Adrenal gland (tissue), 12 donors: ENCODE results near the gene BOK. TPM values are rescaled to one million over a fixed set of nuclear protein-coding genes. Genes with fewer than 3 reads are reported as not detected.
A peak's percentile ranks its signal among the peaks of the same experiment; 100 is the strongest.
"Not testable (repeated sequence)": the region's sequence is repeated elsewhere in the genome, so short reads cannot be mapped to it uniquely, and the experiment has no call there.

ENCODE experiments used
- DNase-seq, 7 donors: peaks; one replicate each; pipeline ENCODE4 v3.0.0-alpha.2; 2019 to 2020
- H3K27ac ChIP-seq, 5 donors: fragments of 200-600 bp; sonication (generic) in 4 of 5; 1 replicate in 3 of 5; 2 replicates in 2 of 5; pipeline versions ENCODE4 v1.5.1 to v1.8.0; 2016 to 2020; ENCODE audit warnings: mild to moderate bottlenecking in 1 of 5
- H3K27me3 ChIP-seq: fragments of 200-600 bp; 2 replicates; pipeline ENCODE4 v1.8.0; 2021
- H3K36me3 ChIP-seq, 2 donors: fragments of 200-600 bp; replicated peaks in 1 of 2; 1 replicate in 1 of 2; 2 replicates in 1 of 2; pipeline versions ENCODE4 v1.5.1 to v1.8.0; 2018 to 2022
- H3K4me1 ChIP-seq, 2 donors: fragments of 200-600 bp; replicated peaks in 1 of 2; 1 replicate in 1 of 2; 2 replicates in 1 of 2; pipeline versions ENCODE4 v1.5.1 to v1.8.0; 2018 to 2021
- H3K4me3 ChIP-seq, 4 donors: fragments of 200-600 bp; sonication (generic) in 3 of 4; one replicate each; pipeline ENCODE4 v1.5.1; 2016 to 2018
- H3K9me3 ChIP-seq, 3 donors: fragments of 200-600 bp; sonication (generic) in 1 of 3; replicated peaks in 1 of 3; 1 replicate in 2 of 3; 2 replicates in 1 of 3; pipeline versions ENCODE4 v1.5.1 to v1.8.0; 2016 to 2021
- POLR2A ChIP-seq, 2 donors: fragments of 450-650 bp; IDR thresholded peaks; one replicate each; pipeline ENCODE4 v1.6.1; 2017; ENCODE audit warnings: antibody characterized with exemption in 2 of 2, mild to moderate bottlenecking in 2 of 2, moderate library complexity in 1 of 2
- WGBS, 4 donors: extraction: QIAGEN DNeasy Blood & Tissue Kit in 2 of 4; methylation state at CpG; one replicate each; pipeline versions ENCODE4 v1.1.5 to v1.1.7; 2013 to 2017; 5-methylcytosine and 5-hydroxymethylcytosine counted together
- intact Hi-C, 2 donors: fragments of 100-400 bp; cut with DNase I; formaldehyde crosslinking; loops; one replicate each; pipeline versions ENCODE4 v1.14.1 to v1.15.0; 2022 to 2023
- polyA plus RNA-seq, 3 donors: library from polyadenylated mRNA; stranded (reverse); fragments of 200-250 nt in 2 of 3; fragments of 350-450 nt in 1 of 3; fragmentation: Illumina TruSeq in 1 of 3; extraction: RNeasy Lipid Tissue Mini Kit (QIAGEN cat#74804) in 1 of 3; gene quantifications; one replicate each; pipeline ENCODE4 v1.2.3, GENCODE V29; 2013 to 2014
- total RNA-seq, 9 donors: library from RNA; depleted of rRNA in 4 of 9; stranded (reverse); fragments of >200 nt in 4 of 9; fragments of 120-200 nt in 1 of 9; fragmentation: NEBNext Ultra II Directional in 1 of 9; extraction: Animal tissue kit (Norgen Biotek cat#: 25700) in 1 of 9; gene quantifications; one replicate each; pipeline versions ENCODE4 v1.1.0 to v1.2.4, GENCODE V29; 2013 to 2023
- TF ChIP-seq, protein P1 (sequence below), 6 experiments: fragments of 450-650 bp in 4 of 6; fragments of 200-600 bp in 2 of 6; sonication (generic) in 1 of 6; IDR thresholded peaks; 1 replicate in 5 of 6; 2 replicates in 1 of 6; pipeline versions ENCODE4 v1.5.1 to v1.8.0; 2016 to 2021; ENCODE audit warnings: antibody characterized with exemption in 6 of 6, mild to moderate bottlenecking in 2 of 6, moderate library complexity in 1 of 6
- donor health status: healthy with polysubstance abuse.
- donor health status: Bipolar disorder and iron deficiency.
- donor health status: DM: yes; HTN: yes; CAD: no.
- donor health status: DM: no; HTN: no; CAD: no.
- donor health status: DM: no; HTN: no; CAD: no.
- donor health status: DM: yes; HTN: yes; CAD: no.

BOK gene
- total and polyA plus RNA-seq, 12 donors, result 2.9 to 41.7 (median 13.9) TPM

DNA sequence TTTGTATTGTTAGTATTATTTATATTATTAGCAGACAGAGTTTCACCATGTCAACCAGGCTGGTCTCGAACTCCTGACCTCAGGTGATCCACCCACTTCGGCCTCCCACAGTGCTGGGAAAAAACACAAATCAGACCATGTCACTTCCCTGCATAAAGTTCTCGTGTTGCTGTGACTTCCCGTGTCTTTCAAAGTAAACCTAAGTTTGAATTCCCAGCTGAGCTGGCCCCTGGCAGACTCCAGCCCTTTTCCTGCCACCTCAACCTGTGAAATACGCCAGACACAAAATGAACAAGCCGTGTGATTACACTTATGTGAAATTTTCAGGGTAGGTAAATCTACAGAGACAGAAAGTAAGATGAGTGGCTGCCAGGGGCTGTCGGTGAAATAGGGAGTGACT lies 7.9 kb downstream of the BOK start:
- intact Hi-C loops, result no loop called here
- no peak overlapping the region for H3K27ac ChIP-seq
- 78 to 90% (median 83%) methylated on average over 5 to 7 of the region's 7 CpGs for whole genome bisulfite sequencing, 4 donors

DNA sequence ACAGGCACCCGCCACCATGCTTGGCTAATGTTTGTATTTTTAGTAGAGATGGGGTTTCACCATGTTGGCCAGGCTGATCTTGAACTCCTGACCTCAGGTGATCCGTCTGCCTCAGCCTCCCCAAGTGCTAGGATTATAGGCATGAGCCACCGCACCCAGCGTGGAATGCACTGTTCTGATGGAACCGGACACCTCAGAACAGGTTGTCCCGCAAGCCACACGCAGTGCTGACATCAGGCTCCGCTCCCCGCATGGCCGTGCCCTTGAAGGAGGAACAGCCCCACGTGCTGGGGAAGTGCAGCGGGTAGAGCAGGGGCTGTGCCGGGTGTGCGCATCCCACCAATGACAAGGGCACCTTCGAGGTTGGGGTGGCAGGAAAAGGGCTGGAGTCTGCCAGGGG lies 8.7 kb downstream of the BOK start:
- WGBS, 4 donors, result 92 to 100% (median 95%) methylated on average over 4 to 15 of the region's 15 CpGs
- H3K4me3 ChIP-seq, H3K27me3 ChIP-seq, H3K36me3 ChIP-seq, H3K27ac ChIP-seq, intact Hi-C loops, H3K4me1 ChIP-seq, H3K9me3 ChIP-seq: not testable (repeated sequence)
- peak in 1 of 7 donors; percentile 5 for DNase-seq

More for the DNA sequence above, 7.9 kb downstream of the BOK start:
- Histone ChIP-seq H3K4me1 (no peaks in the 10 kb centered on the region), H3K36me3 (no peaks in the 10 kb centered on the region), H3K27me3 (no peaks in the 10 kb centered on the region), H3K4me3 (no peak overlapping the region), H3K9me3 (no peaks in the 10 kb centered on the region)
- no peak for TF ChIP-seq POLR2A (IDR thresholded peaks at IDR 0.05)
- TF ChIP-seq, protein P1, sequence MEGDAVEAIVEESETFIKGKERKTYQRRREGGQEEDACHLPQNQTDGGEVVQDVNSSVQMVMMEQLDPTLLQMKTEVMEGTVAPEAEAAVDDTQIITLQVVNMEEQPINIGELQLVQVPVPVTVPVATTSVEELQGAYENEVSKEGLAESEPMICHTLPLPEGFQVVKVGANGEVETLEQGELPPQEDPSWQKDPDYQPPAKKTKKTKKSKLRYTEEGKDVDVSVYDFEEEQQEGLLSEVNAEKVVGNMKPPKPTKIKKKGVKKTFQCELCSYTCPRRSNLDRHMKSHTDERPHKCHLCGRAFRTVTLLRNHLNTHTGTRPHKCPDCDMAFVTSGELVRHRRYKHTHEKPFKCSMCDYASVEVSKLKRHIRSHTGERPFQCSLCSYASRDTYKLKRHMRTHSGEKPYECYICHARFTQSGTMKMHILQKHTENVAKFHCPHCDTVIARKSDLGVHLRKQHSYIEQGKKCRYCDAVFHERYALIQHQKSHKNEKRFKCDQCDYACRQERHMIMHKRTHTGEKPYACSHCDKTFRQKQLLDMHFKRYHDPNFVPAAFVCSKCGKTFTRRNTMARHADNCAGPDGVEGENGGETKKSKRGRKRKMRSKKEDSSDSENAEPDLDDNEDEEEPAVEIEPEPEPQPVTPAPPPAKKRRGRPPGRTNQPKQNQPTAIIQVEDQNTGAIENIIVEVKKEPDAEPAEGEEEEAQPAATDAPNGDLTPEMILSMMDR (IDR thresholded peaks at IDR 0.05), result no peak
- DNase-seq, result no peak

DNA sequence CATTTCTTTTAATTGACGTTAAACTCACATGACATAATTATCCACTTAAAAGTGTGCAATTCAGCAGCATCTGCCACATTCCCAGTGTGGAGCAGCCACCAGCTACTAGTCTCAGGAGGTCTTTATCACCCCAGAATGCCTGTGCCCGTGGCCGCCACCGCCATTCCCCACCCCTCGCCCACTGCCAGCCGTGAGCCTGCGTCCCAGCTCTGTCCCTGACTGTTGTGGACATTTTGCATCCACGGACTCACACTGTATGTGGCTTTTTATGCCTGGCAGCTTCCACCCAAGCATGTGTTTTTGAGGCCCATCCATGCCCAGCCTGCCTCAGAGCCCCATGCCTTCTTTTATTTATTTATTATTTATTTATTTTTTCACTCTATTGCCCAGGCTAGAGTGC lies 9.2 kb downstream of the BOK start:
- Histone ChIP-seq H3K9me3 (no peaks in the 10 kb centered on the region), H3K27me3 (no peaks in the 10 kb centered on the region), H3K4me1 (no peaks in the 10 kb centered on the region), H3K27ac (no peak overlapping the region), H3K4me3 (no peak overlapping the region), H3K36me3 (no peaks in the 10 kb centered on the region)
- intact Hi-C loops, result no loop called here
- no peak for TF ChIP-seq POLR2A (IDR thresholded peaks at IDR 0.05)
- TF ChIP-seq, protein P1 (IDR thresholded peaks at IDR 0.05), result no peak
- DNase-seq, result no peak
- WGBS, 4 donors, result 93 to 97% (median 95%) methylated on average over 7 to 8 of the region's 8 CpGs

DNA sequence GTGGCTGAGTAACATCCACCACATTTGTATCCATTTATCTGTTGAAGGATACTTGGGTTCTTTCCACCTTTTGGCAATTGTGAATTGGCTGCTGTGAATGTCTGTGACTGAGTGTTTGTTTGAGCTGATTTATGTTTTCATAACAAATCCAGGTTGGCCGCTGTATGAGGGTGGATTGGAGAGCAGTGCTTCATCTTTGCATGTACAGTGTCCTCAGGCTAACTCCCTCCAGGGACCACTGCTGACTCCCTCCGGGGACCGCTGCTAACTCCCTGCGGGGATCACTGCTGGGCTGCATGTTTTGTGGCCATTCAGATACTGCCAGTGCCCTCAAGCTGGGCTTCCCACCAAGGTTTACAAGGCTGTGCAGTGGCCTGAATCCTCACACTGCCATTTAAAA lies 10.2 kb downstream of the BOK start:
- no peaks in the 10 kb centered on the region for H3K27me3 ChIP-seq
- intact Hi-C loops, result no loop called here
- TF ChIP-seq POLR2A (IDR thresholded peaks at IDR 0.05), result no peak
- TF ChIP-seq, protein P1 (IDR thresholded peaks at IDR 0.05), result no peak
- WGBS, 4 donors, result 82 to 100% (median 96%) methylated on average over 3 to 4 of the region's 4 CpGs
- no peaks in the 10 kb centered on the region for H3K9me3 ChIP-seq
- H3K4me1 ChIP-seq, result no peaks in the 10 kb centered on the region
- no peak overlapping the region for H3K4me3 ChIP-seq
- DNase-seq, result peak in 1 of 7 donors; percentile 3
- no peak overlapping the region for H3K27ac ChIP-seq
- H3K36me3 ChIP-seq, result no peaks in the 10 kb centered on the region

DNA sequence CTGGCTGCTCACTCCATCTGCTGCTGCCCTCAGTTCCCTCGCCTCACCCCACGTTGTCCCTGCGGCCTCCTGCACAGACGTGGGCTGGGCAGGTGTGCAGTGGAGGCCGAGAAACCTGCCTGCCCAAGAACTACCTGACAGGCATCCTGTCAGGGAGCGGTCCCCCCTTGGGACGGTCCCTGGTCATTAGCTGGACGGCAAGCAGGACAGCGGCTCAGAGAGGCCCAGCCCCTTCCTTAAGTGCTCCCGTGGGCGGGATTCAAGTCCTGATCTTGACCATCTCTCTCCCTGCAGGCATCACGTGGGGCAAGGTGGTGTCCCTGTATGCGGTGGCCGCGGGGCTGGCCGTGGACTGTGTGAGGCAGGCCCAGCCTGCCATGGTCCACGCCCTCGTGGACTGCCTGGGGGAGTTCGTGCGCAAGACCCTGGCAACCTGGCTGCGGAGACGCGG lies 11.3 kb downstream of the BOK start:
- H3K9me3 ChIP-seq, result no peaks in the 10 kb centered on the region
- no peaks in the 10 kb centered on the region for H3K36me3 ChIP-seq
- intact Hi-C loops, result no loop called here
- TF ChIP-seq, protein P1 (IDR thresholded peaks at IDR 0.05), result no peak
- TF ChIP-seq POLR2A (IDR thresholded peaks at IDR 0.05), result no peak
- 88 to 96% (median 92%) methylated on average over 3 to 23 of the region's 23 CpGs for WGBS, 4 donors
- H3K27me3 ChIP-seq, result no peaks in the 10 kb centered on the region
- H3K4me1 ChIP-seq, result no peaks in the 10 kb centered on the region
- no peak overlapping the region for H3K4me3 ChIP-seq
- DNase-seq, result peak in 1 of 7 donors; percentile 8
- H3K27ac ChIP-seq, result no peak overlapping the region
